T-cell (primary cell): Measurements from ENCODE around the gene PTPRD. TPM values are rescaled to one million over a fixed set of nuclear protein-coding genes. Genes with fewer than 3 reads are reported as not detected.

Experiments
- ATAC-seq, 4 experiments: fragments of 200-7000 bp in 3 of 4; fragments of 150-1000 bp in 1 of 4; cut with Tn5 transposase; replicated peaks in 1 of 4; 1 replicate in 3 of 4; 2 replicates in 1 of 4; pipeline ENCODE4 v1.10.0; 2021; ENCODE audit warnings: moderate library complexity in 3 of 4, mild to moderate bottlenecking in 2 of 4, moderate number of reproducible peaks in 1 of 4
- CTCF ChIA-PET, 2 donors: fragments of 300-600 bp; sonication (Branson Sonifier 250); formaldehyde crosslinking; loops; one replicate each; lab custom pipeline; 2022; ENCODE audit warnings: antibody characterized with exemption in 2 of 2; lab: Charles Lee
- POLR2A ChIA-PET, 2 donors: fragments of 300-600 bp; sonication (Branson Sonifier 250); formaldehyde crosslinking; loops; one replicate each; lab custom pipeline; 2022; ENCODE audit warnings: antibody characterized with exemption in 2 of 2; lab: Charles Lee
- DNase-seq, 35 experiments: peaks; one replicate each; pipeline versions ENCODE4 v3.0.0 to v3.0.0-alpha.2; 2013 to 2023
- H3K27ac ChIP-seq: one replicate; pipeline ENCODE4 v1.5.1; 2013; ENCODE audit warnings: low read length
- H3K27me3 ChIP-seq, 2 experiments: replicated peaks in 1 of 2; 1 replicate in 1 of 2; 2 replicates in 1 of 2; pipeline versions ENCODE4 v1.6.1 to v1.7.0; 2013; ENCODE audit warnings: low read length in 1 of 2, mixed read lengths in 1 of 2; ENCODE audit not compliant: control insufficient read depth in 2 of 2, insufficient read depth in 2 of 2; ENCODE audit errors: extremely low read depth in 1 of 2
- H3K36me3 ChIP-seq, 2 donors: 1 replicate in 1 of 2; 2 replicates in 1 of 2; pipeline versions ENCODE4 v1.6.1 to v1.7.0; 2013; ENCODE audit warnings: low read length in 1 of 2; ENCODE audit not compliant: control insufficient read depth in 2 of 2, insufficient read depth in 1 of 2; ENCODE audit errors: extremely low read depth in 1 of 2
- H3K4me1 ChIP-seq, 2 experiments: 1 replicate in 1 of 2; 2 replicates in 1 of 2; pipeline versions ENCODE4 v1.6.1 to v1.7.0; 2013; ENCODE audit warnings: low read length in 2 of 2, mixed read lengths in 1 of 2; ENCODE audit not compliant: insufficient read depth in 2 of 2, control insufficient read depth in 1 of 2; ENCODE audit errors: extremely low read depth in 1 of 2
- H3K4me3 ChIP-seq, 2 donors: 1 replicate in 1 of 2; 2 replicates in 1 of 2; pipeline versions ENCODE4 v1.5.1 to v1.7.0; 2013; ENCODE audit warnings: mild to moderate bottlenecking in 2 of 2, low read length in 1 of 2, moderate library complexity in 1 of 2; ENCODE audit not compliant: control insufficient read depth in 1 of 2; ENCODE audit errors: extremely low read depth in 1 of 2
- H3K9me3 ChIP-seq: 2 replicates; pipeline ENCODE4 v1.7.0; 2013
- H3K27ac Mint-ChIP-seq, 2 donors: one replicate each; pipeline ENCODE4 v1.8.0; 2020 to 2021; ENCODE audit warnings: mild to moderate bottlenecking in 2 of 2, mixed read lengths in 2 of 2
- H3K27me3 Mint-ChIP-seq, 2 donors: one replicate each; pipeline ENCODE4 v1.8.0; 2021 to 2022; ENCODE audit warnings: mixed read lengths in 2 of 2
- H3K36me3 Mint-ChIP-seq: one replicate; pipeline ENCODE4 v1.8.0; 2021; ENCODE audit warnings: mixed read lengths
- H3K4me1 Mint-ChIP-seq, 3 donors: one replicate each; pipeline ENCODE4 v1.8.0; 2020 to 2022; ENCODE audit warnings: mixed read lengths in 3 of 3, mild to moderate bottlenecking in 1 of 3
- H3K4me3 Mint-ChIP-seq, 3 donors: one replicate each; pipeline ENCODE4 v1.8.0; 2020 to 2022; ENCODE audit warnings: mild to moderate bottlenecking in 3 of 3, mixed read lengths in 3 of 3, moderate library complexity in 3 of 3
- H3K9me3 Mint-ChIP-seq, 3 donors: one replicate each; pipeline ENCODE4 v1.8.0; 2020 to 2022; ENCODE audit warnings: mixed read lengths in 3 of 3
- WGBS: methylation state at CpG from one replicate; pipeline ENCODE4 v1.1.5; 2013; ENCODE audit warnings: missing lambda C conversion rate; ENCODE audit not compliant: insufficient coverage; 5-methylcytosine and 5-hydroxymethylcytosine counted together
- total RNA-seq, 35 experiments: library from RNA in 6 of 35; stranded (reverse) in 6 of 35; fragments of 120-200 nt in 1 of 35; gene quantifications; one replicate each; pipeline versions ENCODE4 v1.2.1 to v1.2.4 and lab custom pipeline; 2013 to 2026

The PTPRD gene
- total RNA-seq, 5 donors from 2014 or later (not counting 1 experiment from before 2014, with no cell fraction given), result 0.13 to 0.61 (median 0.38) TPM; not detected in 2

DNA sequence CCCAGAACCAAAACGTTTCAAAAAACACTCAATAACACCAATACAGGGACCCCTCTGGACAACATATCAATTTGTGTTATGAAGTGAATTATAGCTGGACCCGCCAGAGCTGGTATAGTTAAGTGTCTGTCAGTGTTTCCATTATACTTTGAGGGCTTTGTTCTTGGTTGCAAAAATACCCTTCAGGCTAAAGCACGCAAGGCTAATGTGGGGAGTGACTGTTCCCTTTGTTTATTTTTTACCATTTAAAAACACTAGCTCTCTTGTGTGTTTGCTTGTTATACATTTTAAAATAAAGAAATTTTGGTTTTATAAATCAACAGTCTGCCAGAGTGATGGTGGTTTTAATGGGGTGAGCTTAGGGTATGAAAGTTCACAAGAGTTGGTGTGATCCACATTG lies 859.5 kb downstream of the PTPRD start:
- no peak for ATAC-seq
- no peaks in the 10 kb centered on the region for H3K27me3 Mint-ChIP-seq
- WGBS, result no CpG with 5 or more reads among the region's 3 CpGs

DNA sequence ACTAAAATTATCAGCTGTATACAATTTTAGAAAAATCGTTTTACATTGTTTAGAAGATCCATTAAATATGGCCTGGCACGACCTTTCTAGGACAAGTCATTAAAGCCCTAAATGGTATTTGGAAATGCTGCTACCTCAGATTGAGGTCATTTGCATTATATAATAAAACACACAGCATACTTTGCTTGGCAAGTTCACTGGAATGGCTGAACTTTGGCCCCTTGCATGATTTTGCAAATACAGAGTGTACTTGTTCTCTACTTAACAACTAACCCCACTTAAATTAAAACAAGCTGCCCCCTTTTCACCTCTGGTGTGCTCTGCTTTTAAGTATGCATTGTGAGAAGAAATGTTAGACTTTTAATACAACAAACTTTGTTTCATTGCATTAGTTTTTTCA lies 860.1 kb downstream of the PTPRD start:
- no peaks in the 10 kb centered on the region for H3K4me1 ChIP-seq
- no peaks in the 10 kb centered on the region for H3K9me3 ChIP-seq
- no peak overlapping the region for H3K27ac ChIP-seq
- Mint-ChIP-seq H3K27me3 (no peaks in the 10 kb centered on the region), H3K36me3 (no peaks in the 10 kb centered on the region), H3K9me3 (peaks cover 0 to 2% (median 0%) of the 10 kb centered on the region in 3 donors), H3K4me1 (no peaks in the 10 kb centered on the region), H3K27ac (no peak overlapping the region), H3K4me3 (no peak overlapping the region)
- ATAC-seq (no peak), DNase-seq (no peak)
- no CpG with 5 or more reads among the region's 2 CpGs for WGBS
- H3K36me3 ChIP-seq, result no peaks in the 10 kb centered on the region
- CTCF ChIA-PET, result no interaction called here
- POLR2A ChIA-PET, result no interaction called here
- no peak overlapping the region for H3K4me3 ChIP-seq
- no peaks in the 10 kb centered on the region for H3K27me3 ChIP-seq

More for the DNA sequence above, 859.5 kb downstream of the PTPRD start:
- H3K36me3 ChIP-seq, result no peaks in the 10 kb centered on the region
- H3K4me3 ChIP-seq, result no peak overlapping the region
- no peak overlapping the region for H3K27ac ChIP-seq
- no peaks in the 10 kb centered on the region for H3K36me3 Mint-ChIP-seq
- H3K27ac Mint-ChIP-seq, result no peak overlapping the region
- no peaks in the 10 kb centered on the region for H3K9me3 ChIP-seq
- no peaks in the 10 kb centered on the region for H3K4me1 Mint-ChIP-seq
- POLR2A ChIA-PET, result no interaction called here
- no peak for DNase-seq
- CTCF ChIA-PET, result no interaction called here
- no peak overlapping the region for H3K4me3 Mint-ChIP-seq
- no peaks in the 10 kb centered on the region for H3K4me1 ChIP-seq
- no peaks in the 10 kb centered on the region for H3K27me3 ChIP-seq
- peaks cover 0 to 2% (median 2%) of the 10 kb centered on the region in 3 donors for H3K9me3 Mint-ChIP-seq

DNA sequence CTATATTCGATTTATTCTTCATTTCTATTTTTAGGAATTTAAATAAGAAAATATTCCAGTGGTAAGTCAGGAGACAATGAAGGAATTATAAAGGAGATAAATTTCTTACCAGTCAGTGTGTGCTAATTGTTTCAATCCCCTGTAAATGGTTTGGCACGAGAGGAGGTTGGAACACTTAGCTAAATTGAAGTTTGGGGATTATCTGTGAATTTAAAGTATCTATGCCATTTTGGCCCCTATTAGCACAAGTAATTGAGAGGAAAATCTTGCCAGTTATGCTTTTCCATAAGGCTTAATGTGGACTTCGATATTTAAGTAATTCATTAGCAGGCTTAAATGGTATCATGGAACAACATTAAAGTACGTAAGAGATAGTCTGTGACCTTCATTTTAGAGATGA lies 860.8 kb downstream of the PTPRD start:
- CTCF ChIA-PET, result no interaction called here

DNA sequence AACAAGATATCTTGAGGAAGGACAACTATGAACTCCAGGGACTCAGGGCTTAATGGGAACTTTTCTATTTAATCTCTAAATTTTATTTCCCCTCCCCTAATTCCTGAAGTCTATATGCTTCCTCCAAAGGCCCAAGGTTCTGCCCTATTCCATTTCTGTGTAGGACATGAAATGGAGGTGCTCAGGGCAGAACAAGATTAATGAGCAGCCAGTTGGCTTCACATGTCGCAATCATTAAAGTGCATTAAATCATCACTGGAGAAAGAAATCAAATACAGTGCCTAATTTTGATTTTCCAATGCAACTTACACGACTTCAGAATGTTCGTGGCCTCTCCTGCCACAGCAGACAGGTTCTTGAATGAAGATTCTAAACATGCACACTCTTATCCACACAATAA lies 862.1 kb downstream of the PTPRD start:
- ChIA-PET POLR2A (no interaction called here), CTCF (no interaction called here)
- Mint-ChIP-seq H3K27me3 (no peaks in the 10 kb centered on the region), H3K4me3 (no peak overlapping the region), H3K36me3 (no peaks in the 10 kb centered on the region), H3K9me3 (peaks cover 0 to 2% (median 0%) of the 10 kb centered on the region in 3 donors), H3K27ac (no peak overlapping the region), H3K4me1 (no peaks in the 10 kb centered on the region)
- no peak for ATAC-seq
- Histone ChIP-seq H3K36me3 (no peaks in the 10 kb centered on the region), H3K4me3 (no peak overlapping the region), H3K9me3 (no peaks in the 10 kb centered on the region), H3K4me1 (no peaks in the 10 kb centered on the region), H3K27me3 (no peaks in the 10 kb centered on the region), H3K27ac (no peak overlapping the region)
- DNase-seq, result no peak
- 74% methylated on average over 3 of the region's 3 CpGs for WGBS

More for the DNA sequence above, 860.8 kb downstream of the PTPRD start:
- H3K4me1 ChIP-seq, result no peaks in the 10 kb centered on the region
- no peak overlapping the region for H3K4me3 ChIP-seq
- Mint-ChIP-seq H3K27ac (no peak overlapping the region), H3K4me1 (no peaks in the 10 kb centered on the region), H3K4me3 (no peak overlapping the region), H3K9me3 (peaks cover 0 to 2% (median 0%) of the 10 kb centered on the region in 3 donors), H3K27me3 (no peaks in the 10 kb centered on the region), H3K36me3 (no peaks in the 10 kb centered on the region)
- WGBS, result 83% methylated on average over 2 of the region's 4 CpGs
- DNase-seq (no peak), ATAC-seq (no peak)
- H3K9me3 ChIP-seq, result no peaks in the 10 kb centered on the region
- POLR2A ChIA-PET, result no interaction called here
- H3K27ac ChIP-seq, result no peak overlapping the region
- H3K36me3 ChIP-seq, result no peaks in the 10 kb centered on the region
- no peaks in the 10 kb centered on the region for H3K27me3 ChIP-seq

DNA sequence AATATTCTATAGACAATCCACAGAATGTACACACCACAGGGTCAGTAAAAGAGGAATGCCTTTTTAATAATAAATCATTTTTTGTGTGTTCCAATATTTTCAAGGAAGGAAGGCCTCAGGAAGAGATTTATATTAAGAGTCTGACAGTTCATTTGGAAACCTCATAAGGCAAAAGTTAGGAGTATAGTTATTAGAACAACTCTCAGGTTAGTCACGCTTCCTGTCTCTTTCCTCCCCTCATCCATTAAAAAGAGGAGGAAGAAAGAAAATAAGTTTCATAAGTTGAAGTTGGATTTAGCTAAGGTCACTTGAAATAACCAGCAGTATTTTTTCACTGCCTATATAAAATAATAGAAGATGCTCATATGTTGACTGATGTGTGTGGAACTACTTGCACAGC lies 863.2 kb downstream of the PTPRD start:
- H3K36me3 Mint-ChIP-seq, result no peaks in the 10 kb centered on the region
- H3K4me1 Mint-ChIP-seq, result no peaks in the 10 kb centered on the region
- no peak overlapping the region for H3K27ac Mint-ChIP-seq
- no peaks in the 10 kb centered on the region for H3K36me3 ChIP-seq
- ChIA-PET POLR2A (no interaction called here), CTCF (no interaction called here)
- ATAC-seq (no peak), DNase-seq (no peak)
- no peak overlapping the region for H3K4me3 Mint-ChIP-seq
- H3K4me1 ChIP-seq, result no peaks in the 10 kb centered on the region
- no peaks in the 10 kb centered on the region for H3K27me3 Mint-ChIP-seq
- H3K9me3 ChIP-seq, result no peaks in the 10 kb centered on the region
- H3K9me3 Mint-ChIP-seq, result peaks cover 0 to 2% (median 0%) of the 10 kb centered on the region in 3 donors
- no peak overlapping the region for H3K4me3 ChIP-seq
- H3K27ac ChIP-seq, result no peak overlapping the region
- no CpG with 5 or more reads among the region's 1 CpG for WGBS
- no peaks in the 10 kb centered on the region for H3K27me3 ChIP-seq

DNA sequence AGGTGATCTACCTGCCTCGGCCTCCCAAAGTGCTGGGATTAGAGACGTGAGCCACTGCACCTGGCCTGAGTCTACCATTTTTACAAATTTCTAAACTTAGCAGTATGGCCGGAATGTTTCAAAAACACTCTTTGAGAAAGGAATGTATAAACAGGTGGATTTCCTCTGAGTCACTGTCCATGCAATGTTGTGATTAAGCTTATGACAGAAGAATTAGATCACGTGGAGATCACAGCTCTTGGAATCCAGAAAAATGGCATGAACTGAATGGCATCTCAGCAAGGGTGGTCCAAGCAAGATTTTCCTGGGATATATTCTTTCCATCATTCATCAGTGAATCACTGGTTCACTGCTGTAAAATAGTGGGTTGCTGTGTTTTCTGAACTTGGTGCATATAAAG lies 865.0 kb downstream of the PTPRD start:
- Histone ChIP-seq H3K4me1 (no peaks in the 10 kb centered on the region), H3K9me3 (no peaks in the 10 kb centered on the region), H3K4me3 (no peak overlapping the region), H3K36me3 (no peaks in the 10 kb centered on the region), H3K27me3 (no peaks in the 10 kb centered on the region), H3K27ac (no peak overlapping the region)
- WGBS, result no CpG with 5 or more reads among the region's 4 CpGs
- Mint-ChIP-seq H3K4me1 (no peaks in the 10 kb centered on the region), H3K36me3 (no peaks in the 10 kb centered on the region), H3K9me3 (peaks cover 0 to 7% (median 5%) of the 10 kb centered on the region in 3 donors), H3K27me3 (no peaks in the 10 kb centered on the region), H3K4me3 (no peak overlapping the region), H3K27ac (no peak overlapping the region)
- no peak for DNase-seq
- POLR2A ChIA-PET, result no interaction called here
- no peak for ATAC-seq
- CTCF ChIA-PET, result no interaction called here

DNA sequence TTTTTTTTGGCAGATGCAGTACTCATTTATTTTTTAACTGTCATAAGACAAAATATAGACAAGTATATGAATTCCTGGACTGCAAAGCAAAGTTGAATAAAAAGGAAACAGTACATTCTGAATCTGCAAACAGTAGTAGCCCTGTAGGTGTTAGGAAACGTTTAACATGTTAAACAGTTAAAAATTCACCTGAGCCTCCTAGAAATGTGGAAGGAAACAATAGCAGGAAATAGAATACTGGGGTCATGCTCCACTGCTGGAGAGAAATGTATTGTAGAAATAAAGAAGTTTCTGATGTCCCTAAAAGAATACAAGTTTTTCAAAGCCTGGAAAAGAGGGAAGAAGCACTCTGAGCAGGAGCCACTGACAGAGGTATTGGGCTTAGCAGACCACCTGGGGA lies 866.0 kb downstream of the PTPRD start:
- ATAC-seq (no peak), DNase-seq (no peak)
- no peaks in the 10 kb centered on the region for H3K27me3 Mint-ChIP-seq
- ChIA-PET CTCF (no interaction called here), POLR2A (no interaction called here)
- WGBS, result 0% methylated on average over 1 of the region's 1 CpG
- H3K9me3 Mint-ChIP-seq, result peaks cover 3 to 12% (median 7%) of the 10 kb centered on the region in 3 donors
- Histone ChIP-seq H3K36me3 (no peaks in the 10 kb centered on the region), H3K4me3 (no peak overlapping the region), H3K4me1 (no peaks in the 10 kb centered on the region), H3K9me3 (no peaks in the 10 kb centered on the region), H3K27me3 (no peaks in the 10 kb centered on the region), H3K27ac (no peak overlapping the region)
- H3K36me3 Mint-ChIP-seq, result no peaks in the 10 kb centered on the region
- H3K27ac Mint-ChIP-seq, result no peak overlapping the region
- no peak overlapping the region for H3K4me3 Mint-ChIP-seq
- no peaks in the 10 kb centered on the region for H3K4me1 Mint-ChIP-seq
